Measurements from ENCODE around the gene PASK.
A peak's percentile ranks its signal among the peaks of the same experiment; 100 is the strongest.

PASK gene

DNA sequence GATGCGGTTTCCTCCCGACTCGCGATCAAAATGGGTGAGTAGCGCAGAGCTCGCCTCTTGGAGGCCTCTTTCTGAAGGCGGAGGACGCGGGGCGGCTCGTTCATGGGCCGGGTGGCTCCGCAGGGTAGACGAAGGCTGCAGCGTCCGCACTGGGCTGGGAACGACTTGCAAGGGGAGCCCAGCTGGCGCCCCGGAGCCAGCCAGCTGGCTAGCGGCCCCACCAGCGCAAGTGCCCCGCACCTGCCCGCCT lies 328 bp upstream of the PASK start:
- Histone ChIP-seq H3K27ac (ENCODE audit: poor library complexity, severe bottlenecking) (peak overlapping the region; percentile 12), H3K4me3 (ENCODE audit: severe bottlenecking) (peak overlapping the region; percentile 75), H3K4me1 (ENCODE audit: insufficient read depth, poor library complexity, severe bottlenecking) (peaks cover 6% of the 10 kb centered on the region), H3K27me3 (ENCODE audit: insufficient read depth, poor library complexity, severe bottlenecking) (no peaks in the 10 kb centered on the region), H3K36me3 (ENCODE audit: low read depth) (no peaks in the 10 kb centered on the region; the same call in 1 of the 2 replicates), H3K9me3 (ENCODE audit: severe bottlenecking) (no peaks in the 10 kb centered on the region)
- TF ChIP-seq, protein P1, sequence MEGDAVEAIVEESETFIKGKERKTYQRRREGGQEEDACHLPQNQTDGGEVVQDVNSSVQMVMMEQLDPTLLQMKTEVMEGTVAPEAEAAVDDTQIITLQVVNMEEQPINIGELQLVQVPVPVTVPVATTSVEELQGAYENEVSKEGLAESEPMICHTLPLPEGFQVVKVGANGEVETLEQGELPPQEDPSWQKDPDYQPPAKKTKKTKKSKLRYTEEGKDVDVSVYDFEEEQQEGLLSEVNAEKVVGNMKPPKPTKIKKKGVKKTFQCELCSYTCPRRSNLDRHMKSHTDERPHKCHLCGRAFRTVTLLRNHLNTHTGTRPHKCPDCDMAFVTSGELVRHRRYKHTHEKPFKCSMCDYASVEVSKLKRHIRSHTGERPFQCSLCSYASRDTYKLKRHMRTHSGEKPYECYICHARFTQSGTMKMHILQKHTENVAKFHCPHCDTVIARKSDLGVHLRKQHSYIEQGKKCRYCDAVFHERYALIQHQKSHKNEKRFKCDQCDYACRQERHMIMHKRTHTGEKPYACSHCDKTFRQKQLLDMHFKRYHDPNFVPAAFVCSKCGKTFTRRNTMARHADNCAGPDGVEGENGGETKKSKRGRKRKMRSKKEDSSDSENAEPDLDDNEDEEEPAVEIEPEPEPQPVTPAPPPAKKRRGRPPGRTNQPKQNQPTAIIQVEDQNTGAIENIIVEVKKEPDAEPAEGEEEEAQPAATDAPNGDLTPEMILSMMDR (IDR thresholded peaks at IDR 0.05; ENCODE audit: poor library complexity, severe bottlenecking) = no peak
- ATAC-seq (ENCODE audit: low read depth) (peak; percentile 8; the same call in 2 of the 3 replicates), DNase-seq (ENCODE audit: low spot score) (no peak)

DNA sequence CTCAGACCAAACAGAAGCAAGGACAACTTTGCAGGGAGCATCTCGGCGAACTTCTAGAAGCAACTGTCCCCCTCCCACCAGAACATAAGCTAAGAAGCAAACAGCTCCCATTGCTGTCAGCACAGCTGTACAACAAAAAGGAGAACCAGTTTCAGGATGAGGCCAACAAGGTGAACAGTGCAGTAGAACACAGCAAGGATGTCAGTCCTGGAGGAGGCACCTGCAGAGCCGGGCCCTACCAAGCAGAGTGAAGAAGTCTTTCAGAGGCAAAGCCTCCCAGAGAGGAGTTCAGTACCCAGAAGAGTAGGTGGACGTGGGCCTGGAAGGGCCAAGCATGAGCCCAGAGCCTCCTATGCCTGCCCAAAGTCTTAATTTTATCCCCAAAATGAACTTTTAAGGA lies 1.0 kb downstream of the PASK start:
- Histone ChIP-seq H3K36me3 (ENCODE audit: low read depth) (no peaks in the 10 kb centered on the region), H3K27ac (ENCODE audit: poor library complexity, severe bottlenecking) (no peak overlapping the region), H3K27me3 (ENCODE audit: insufficient read depth, poor library complexity, severe bottlenecking) (no peaks in the 10 kb centered on the region), H3K4me1 (ENCODE audit: insufficient read depth, poor library complexity, severe bottlenecking) (peaks cover 6% of the 10 kb centered on the region), H3K9me3 (ENCODE audit: severe bottlenecking) (no peaks in the 10 kb centered on the region), H3K4me3 (ENCODE audit: severe bottlenecking) (peak overlapping the region; percentile 75)
- TF ChIP-seq, protein P1 (IDR thresholded peaks at IDR 0.05; ENCODE audit: poor library complexity, severe bottlenecking) = no peak
- no peak for ATAC-seq (ENCODE audit: low read depth)
- no peak for DNase-seq (ENCODE audit: low spot score)

DNA sequence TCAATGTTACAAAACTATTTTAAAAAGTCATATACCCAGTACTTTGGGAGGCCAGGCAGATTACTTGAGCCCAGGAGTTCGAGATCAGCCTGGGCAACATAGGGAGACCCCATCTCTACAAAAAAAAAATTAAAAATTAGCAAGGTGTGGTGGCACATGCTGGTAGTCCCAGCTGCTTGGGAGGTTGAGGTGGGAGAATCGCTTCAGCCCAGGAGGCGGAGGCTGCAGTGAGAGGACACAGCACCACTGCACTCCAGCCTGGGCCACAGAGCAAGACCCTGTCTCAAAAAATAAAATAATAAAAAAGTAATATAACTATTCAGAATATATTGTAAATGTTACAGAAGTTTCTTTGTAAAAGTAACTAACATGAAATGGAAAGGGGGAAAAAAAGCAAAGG lies 1.9 kb downstream of the PASK start:
- Histone ChIP-seq H3K36me3 (ENCODE audit: low read depth) (no peaks in the 10 kb centered on the region), H3K9me3 (ENCODE audit: severe bottlenecking) (no peaks in the 10 kb centered on the region), H3K27me3 (ENCODE audit: insufficient read depth, poor library complexity, severe bottlenecking) (no peaks in the 10 kb centered on the region), H3K4me1 (ENCODE audit: insufficient read depth, poor library complexity, severe bottlenecking) (peaks cover 6% of the 10 kb centered on the region), H3K4me3 (ENCODE audit: severe bottlenecking) (no peak overlapping the region), H3K27ac (ENCODE audit: poor library complexity, severe bottlenecking) (no peak overlapping the region)
- no peak for DNase-seq (ENCODE audit: low spot score)
- ATAC-seq (ENCODE audit: low read depth) = no peak
- TF ChIP-seq, protein P1 (IDR thresholded peaks at IDR 0.05; ENCODE audit: poor library complexity, severe bottlenecking) = no peak

DNA sequence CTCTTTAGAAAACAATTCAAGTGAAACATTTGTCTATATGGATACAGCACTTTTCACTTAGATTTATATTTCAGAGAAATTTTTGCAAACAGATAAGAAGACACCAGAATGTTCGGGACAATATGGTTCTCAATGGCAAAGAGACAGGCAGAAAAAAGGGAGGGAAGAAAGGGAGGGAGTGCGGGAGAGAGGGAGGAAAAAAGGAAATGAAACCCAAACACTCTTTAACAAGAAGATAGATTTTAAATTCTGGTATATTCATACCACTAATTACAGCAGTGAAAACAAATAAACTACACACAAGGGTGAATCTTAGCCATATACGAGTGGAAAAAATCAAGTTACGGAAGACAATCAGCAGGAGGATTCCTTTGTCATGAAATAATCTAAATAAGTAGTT lies 3.0 kb downstream of the PASK start:
- peaks cover 6% of the 10 kb centered on the region for H3K4me1 ChIP-seq (ENCODE audit: insufficient read depth, poor library complexity, severe bottlenecking)
- no peaks in the 10 kb centered on the region for H3K27me3 ChIP-seq (ENCODE audit: insufficient read depth, poor library complexity, severe bottlenecking)
- no peak overlapping the region for H3K27ac ChIP-seq (ENCODE audit: poor library complexity, severe bottlenecking)
- H3K9me3 ChIP-seq (ENCODE audit: severe bottlenecking) = no peaks in the 10 kb centered on the region
- ATAC-seq (ENCODE audit: low read depth) = no peak
- TF ChIP-seq, protein P1 (IDR thresholded peaks at IDR 0.05; ENCODE audit: poor library complexity, severe bottlenecking) = no peak
- H3K4me3 ChIP-seq (ENCODE audit: severe bottlenecking) = no peak overlapping the region
- DNase-seq (ENCODE audit: low spot score) = no peak
- H3K36me3 ChIP-seq (ENCODE audit: low read depth) = no peaks in the 10 kb centered on the region

DNA sequence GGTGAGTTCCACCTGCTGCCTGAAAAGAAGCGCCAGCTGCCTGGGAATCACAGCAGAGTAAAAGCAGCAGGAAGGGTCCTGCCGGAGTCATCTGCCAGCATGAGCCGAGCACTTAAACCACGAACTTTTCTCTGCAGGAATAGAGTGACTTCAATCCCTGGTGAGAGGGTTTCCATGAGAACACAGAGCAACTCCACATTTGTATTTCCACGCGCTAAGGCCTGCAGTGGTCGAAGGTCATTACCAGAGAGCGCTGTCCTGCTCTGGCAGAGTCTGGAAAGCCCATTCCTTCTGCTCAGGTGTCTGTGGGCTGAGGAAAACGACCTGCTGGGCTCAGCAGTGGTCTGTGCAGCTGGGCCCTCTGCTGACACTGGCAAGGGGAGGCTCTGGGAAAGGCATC lies 6.7 kb downstream of the PASK start:
- no peak overlapping the region for H3K4me3 ChIP-seq (ENCODE audit: severe bottlenecking)
- no peaks in the 10 kb centered on the region for H3K9me3 ChIP-seq (ENCODE audit: severe bottlenecking)
- no peak overlapping the region for H3K27ac ChIP-seq (ENCODE audit: poor library complexity, severe bottlenecking)
- TF ChIP-seq, protein P1 (IDR thresholded peaks at IDR 0.05; ENCODE audit: poor library complexity, severe bottlenecking) = no peak
- no peaks in the 10 kb centered on the region for H3K27me3 ChIP-seq (ENCODE audit: insufficient read depth, poor library complexity, severe bottlenecking)
- no peaks in the 10 kb centered on the region for H3K4me1 ChIP-seq (ENCODE audit: insufficient read depth, poor library complexity, severe bottlenecking)
- ATAC-seq (ENCODE audit: low read depth) (no peak), DNase-seq (ENCODE audit: low spot score) (no peak)
- H3K36me3 ChIP-seq (ENCODE audit: low read depth) = peaks cover 11% of the 10 kb centered on the region; the same call in 1 of the 2 replicates
